GM18870 (cell line): ENCODE measurements around the gene UCN.
"Not testable (repeated sequence)": the region's sequence is repeated elsewhere in the genome, so short reads cannot be mapped to it uniquely, and the experiment has no call there.

Experiments
- ATAC-seq: cut with Tn5 transposase; IDR thresholded peaks from one replicate; pipeline ENCODE4 v1.9.1; 2021; ENCODE audit warnings: moderate library complexity; ENCODE audit not compliant: unreplicated experiment

The UCN gene

GRCh38 chr2:27315122-27315521, 6.9 kb upstream of the UCN start:
- ATAC-seq, result no peak

GRCh38 chr2:27314709-27315108, 6.5 kb upstream of the UCN start:
- no peak for ATAC-seq

- no peak for ATAC-seq
These were observed 5.8 kb upstream of the UCN start for GRCh38 chr2:27313882-27314645.

GRCh38 chr2:27312152-27312551, 3.9 kb upstream of the UCN start:
- ATAC-seq, result no peak

GRCh38 chr2:27309651-27310050, 1.4 kb upstream of the UCN start:
- ATAC-seq, result no peak

- ATAC-seq, result no peak
These were observed 493 bp downstream of the UCN start for GRCh38 chr2:27307545-27308358.

GRCh38 chr2:27307287-27307544, 1.0 kb downstream of the UCN start:
- ATAC-seq, result no peak

- ATAC-seq, result no peak
These were observed 1.5 kb downstream of the UCN start for GRCh38 chr2:27306573-27307286.

DNA sequence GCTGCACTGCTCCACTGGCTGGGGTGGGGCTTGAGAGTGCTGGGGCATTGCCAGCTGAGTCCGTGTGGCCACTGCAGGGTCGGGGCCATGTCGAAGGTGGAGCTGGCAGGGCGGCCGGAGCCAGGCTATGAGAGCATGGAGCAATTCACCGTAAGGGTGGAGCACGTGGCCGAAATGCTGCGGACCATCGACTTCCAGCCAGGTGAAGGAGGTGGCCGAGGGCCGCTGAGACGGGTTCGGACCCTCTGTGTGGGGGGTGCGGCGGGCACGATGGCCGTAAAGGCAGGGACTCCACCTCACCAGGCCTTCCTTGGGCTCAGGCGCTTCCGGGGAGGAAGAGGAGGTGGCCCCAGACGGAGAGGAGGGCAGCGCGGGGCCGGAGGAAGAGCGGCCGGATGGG, 2.1 kb downstream of the UCN start:
- ATAC-seq, result no peak

DNA sequence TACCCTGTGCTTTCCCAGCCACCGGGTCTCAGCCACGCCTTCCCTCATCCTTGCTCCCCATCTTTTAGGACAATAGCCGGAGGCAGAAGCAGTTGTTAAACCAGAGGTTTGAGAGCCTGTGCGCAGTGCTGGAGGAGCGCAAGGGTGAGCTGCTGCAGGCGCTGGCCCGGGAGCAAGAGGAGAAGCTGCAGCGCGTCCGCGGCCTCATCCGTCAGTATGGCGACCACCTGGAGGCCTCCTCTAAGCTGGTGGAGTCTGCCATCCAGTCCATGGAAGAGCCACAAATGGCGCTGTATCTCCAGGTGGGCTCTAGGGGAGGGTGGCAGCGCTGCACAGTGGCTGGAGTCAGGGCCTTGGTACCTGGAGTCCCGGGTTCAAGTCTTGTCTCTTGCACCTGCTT, 2.7 kb downstream of the UCN start:
- ATAC-seq, result no peak

DNA sequence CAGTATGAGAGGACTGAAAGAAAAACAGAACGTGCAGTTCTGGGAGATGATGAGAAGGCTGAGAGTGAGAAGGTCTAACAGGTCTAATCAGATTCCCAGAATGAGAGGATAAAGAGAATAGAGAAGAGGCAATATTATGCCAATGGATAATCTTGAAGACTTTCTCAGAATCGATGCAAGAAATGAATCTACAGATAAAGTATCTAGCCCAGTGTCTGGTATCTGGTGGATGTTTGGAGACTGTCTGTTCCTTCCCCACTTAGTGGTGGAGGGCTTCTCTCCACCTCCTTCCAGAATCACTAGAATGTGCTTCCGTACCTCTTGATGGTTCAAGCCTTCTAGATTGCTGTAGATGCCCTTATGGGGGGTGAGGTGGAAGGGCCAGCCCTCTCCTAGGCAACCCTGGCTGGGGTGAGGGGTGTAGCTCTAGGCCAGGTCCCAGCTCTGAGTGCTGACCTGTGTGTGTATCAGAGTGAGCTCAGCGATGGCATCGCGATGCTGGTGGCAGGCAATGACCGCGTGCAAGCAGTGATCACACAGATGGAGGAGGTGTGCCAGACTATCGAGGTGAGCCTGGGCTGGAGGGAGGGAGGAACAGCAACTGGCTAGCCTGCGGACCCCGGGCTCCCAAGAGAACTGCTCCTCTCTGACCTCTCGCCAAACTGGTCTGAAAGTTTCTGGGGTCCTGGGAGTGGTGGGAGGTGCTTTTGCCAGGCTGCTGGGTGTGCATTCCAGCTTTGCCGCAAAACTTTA, 3.6 kb downstream of the UCN start:
- no peak for ATAC-seq

GRCh38 chr2:27303093-27304025, 4.9 kb downstream of the UCN start:
- ATAC-seq, result no peak

- not testable (repeated sequence) for ATAC-seq
These were observed 7.6 kb downstream of the UCN start for GRCh38 chr2:27300606-27301005.

GRCh38 chr2:27298391-27299080, 9.7 kb downstream of the UCN start:
- ATAC-seq, result no peak

DNA sequence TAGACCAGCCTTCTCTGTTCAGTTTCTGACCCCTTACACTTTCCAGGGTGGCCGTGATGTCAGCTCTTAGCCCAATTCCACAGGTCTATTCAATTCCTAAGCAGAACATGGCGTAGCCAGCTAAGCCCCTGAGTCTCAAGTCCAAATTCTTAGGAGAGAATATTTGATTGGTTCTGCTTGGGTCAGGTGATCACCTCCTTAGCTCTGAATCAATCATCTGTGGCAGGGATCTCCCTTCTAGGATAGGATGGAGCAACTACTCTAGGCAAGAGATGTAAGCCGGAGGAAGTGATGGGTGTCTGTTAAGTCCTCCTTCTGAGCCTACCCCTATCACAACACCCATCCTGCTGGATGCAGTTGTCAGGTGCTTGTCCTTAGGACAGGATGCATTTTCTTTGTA, 11.1 kb downstream of the UCN start:
- ATAC-seq, result no peak

- ATAC-seq, result no peak
These were observed 11.8 kb downstream of the UCN start for GRCh38 chr2:27296481-27296880.

DNA sequence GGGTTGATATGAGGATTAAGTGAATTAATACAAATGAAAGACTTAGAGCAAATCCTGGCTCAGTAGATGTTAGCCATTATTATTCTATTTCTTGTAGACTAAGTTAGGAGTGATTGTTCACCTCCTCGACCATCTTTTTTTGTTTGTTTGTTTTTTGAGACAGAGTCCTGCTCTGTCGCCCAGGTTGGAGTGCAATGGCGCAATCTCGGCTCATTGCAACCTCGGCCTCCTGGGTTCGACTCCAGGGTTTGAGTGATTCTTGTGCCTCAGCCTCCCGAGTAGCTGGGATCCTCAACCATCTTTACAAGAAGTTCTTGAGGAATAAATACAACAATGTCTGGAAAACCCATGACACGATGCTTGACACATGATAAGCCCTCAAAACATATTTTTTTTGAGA, 13.3 kb downstream of the UCN start:
- no peak for ATAC-seq

DNA sequence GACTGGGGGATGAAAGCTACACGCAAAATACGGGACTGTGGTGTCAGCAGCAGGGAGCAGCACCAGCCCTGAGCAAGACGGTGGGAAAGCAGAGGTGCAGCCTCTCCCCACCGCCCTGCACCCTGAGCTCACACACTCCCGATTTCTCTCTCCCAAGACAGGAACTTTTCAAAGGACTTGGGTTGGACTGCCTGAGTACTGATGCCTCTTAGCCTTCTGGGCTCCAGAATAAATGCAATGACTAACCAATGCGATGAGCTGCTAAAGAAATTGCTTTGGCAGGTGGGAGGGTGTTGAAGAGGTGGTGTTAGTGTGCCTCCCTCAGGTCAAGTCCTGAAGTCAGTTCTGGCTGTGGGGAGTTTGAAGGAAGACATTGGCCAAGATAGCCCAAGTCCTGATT, 16.4 kb downstream of the UCN start:
- ATAC-seq, result no peak

DNA sequence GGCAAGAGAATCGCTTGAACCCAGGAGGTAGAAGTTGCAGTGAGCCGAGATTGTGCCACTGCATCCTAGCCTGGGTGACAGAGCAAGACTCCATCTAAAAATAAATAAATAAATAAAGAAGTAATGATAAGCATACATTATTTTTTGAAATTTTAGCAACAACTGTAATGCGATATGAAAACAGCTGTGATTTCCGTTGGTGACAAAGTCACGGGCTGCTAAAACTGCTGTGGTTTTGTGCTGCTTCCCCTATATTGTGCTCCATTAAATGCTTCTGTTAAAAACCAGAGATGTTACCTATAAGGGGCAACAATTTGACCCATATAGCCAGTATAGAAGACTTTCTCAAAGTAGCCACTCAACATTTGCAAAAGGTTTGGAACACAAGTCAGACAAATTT, 17.7 kb downstream of the UCN start:
- no peak for ATAC-seq

GRCh38 chr2:27288610-27289009, 19.6 kb downstream of the UCN start:
- ATAC-seq, result no peak
